ENCODE measurements around the gene RFT1.

The RFT1 gene

DNA sequence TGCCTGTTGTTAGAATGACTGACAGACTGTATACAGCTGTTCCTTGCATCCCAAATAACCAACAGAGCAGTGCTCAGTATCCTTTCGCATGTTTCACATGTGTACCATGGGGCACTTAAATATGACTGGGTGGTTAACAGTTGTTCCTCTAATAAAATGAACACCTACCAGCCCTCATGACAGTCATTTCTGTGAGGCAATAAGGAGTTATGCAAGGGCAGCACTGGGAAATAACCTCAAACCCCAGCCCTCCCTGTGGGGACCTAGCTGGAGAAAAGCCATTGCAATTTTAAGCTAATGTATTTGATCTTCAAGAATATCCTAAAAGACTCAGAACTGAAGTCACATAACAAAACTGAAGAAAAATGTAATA lies 7.3 kb downstream of the RFT1 start:
- H3K4me1 ChIP-seq, result no peaks in the 10 kb centered on the region
- peaks cover 77 to 83% (median 78%) of the 10 kb centered on the region in 3 donors for H3K36me3 ChIP-seq
- H3K27ac ChIP-seq, result no peak overlapping the region
- intact Hi-C loops (cut with DNase I; ENCODE audit: low total_unique reads), result no loop called here
- no peaks in the 10 kb centered on the region for H3K9me3 ChIP-seq
- no peak overlapping the region for H3K4me3 ChIP-seq
- TF ChIP-seq, protein P1, sequence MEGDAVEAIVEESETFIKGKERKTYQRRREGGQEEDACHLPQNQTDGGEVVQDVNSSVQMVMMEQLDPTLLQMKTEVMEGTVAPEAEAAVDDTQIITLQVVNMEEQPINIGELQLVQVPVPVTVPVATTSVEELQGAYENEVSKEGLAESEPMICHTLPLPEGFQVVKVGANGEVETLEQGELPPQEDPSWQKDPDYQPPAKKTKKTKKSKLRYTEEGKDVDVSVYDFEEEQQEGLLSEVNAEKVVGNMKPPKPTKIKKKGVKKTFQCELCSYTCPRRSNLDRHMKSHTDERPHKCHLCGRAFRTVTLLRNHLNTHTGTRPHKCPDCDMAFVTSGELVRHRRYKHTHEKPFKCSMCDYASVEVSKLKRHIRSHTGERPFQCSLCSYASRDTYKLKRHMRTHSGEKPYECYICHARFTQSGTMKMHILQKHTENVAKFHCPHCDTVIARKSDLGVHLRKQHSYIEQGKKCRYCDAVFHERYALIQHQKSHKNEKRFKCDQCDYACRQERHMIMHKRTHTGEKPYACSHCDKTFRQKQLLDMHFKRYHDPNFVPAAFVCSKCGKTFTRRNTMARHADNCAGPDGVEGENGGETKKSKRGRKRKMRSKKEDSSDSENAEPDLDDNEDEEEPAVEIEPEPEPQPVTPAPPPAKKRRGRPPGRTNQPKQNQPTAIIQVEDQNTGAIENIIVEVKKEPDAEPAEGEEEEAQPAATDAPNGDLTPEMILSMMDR (IDR thresholded peaks at IDR 0.05), result no peak
- DNase-seq, result no peak
- no peaks in the 10 kb centered on the region for H3K27me3 ChIP-seq

DNA sequence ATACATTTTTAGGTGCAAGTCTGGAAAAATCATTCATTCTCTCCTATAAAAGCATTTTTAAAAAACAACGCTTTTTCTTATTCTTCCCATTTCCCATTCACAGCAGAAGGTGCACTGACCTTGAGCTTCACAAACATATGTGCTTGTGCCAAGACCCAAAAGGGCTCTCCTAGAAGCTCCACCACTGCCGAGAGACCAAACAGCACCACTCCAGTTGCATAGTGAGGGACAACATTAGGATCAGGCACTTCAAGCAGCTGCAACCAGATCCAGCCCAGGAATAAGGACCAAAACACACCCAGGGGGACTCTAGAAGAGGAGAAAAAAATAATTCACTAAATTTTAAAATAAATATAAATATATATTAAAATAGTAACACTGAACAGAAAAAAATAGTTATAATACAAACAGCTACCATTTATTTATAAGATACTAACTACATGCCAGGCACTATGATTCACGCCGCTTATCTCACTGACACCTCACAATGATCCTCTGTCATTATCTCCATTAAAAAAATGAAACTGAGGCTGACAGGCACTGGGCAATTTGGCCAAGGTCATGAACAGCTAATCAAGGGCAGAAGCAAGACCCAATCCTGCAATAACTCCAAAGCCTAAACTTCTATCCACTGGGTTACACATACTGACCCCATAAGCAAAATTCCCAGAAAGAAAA lies 7.8 kb downstream of the RFT1 start:
- Histone ChIP-seq H3K4me1 (no peaks in the 10 kb centered on the region), H3K4me3 (no peak overlapping the region), H3K27me3 (no peaks in the 10 kb centered on the region), H3K27ac (no peak overlapping the region), H3K9me3 (no peaks in the 10 kb centered on the region), H3K36me3 (peaks cover 83 to 89% (median 83%) of the 10 kb centered on the region in 3 donors)
- no peak for DNase-seq
- intact Hi-C loops (cut with DNase I; ENCODE audit: low total_unique reads), result no loop called here
- TF ChIP-seq, protein P1 (IDR thresholded peaks at IDR 0.05), result no peak

DNA sequence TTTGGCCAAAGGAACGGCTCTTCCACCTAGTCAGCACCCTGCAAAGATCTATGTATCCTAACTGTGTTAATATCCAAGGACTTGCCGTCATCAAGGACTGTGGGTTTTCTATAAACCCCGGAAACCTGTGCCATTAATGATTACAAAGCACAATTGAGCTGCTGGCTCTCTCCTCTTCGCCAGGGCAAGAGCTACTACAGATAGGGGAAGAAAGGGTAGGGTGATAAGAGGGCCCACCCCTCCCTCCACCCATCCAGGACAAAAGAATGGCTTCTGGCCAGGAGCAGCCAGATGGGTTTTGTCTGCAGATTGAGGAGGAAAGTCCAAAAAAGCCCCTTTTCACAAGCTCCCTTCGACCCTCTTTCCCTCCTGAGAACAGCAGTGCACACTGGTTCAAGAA lies 9.9 kb downstream of the RFT1 start:
- Histone ChIP-seq H3K36me3 (peaks cover 84 to 98% (median 96%) of the 10 kb centered on the region in 3 donors), H3K27me3 (no peaks in the 10 kb centered on the region), H3K9me3 (no peaks in the 10 kb centered on the region), H3K4me1 (no peaks in the 10 kb centered on the region), H3K4me3 (no peak overlapping the region), H3K27ac (no peak overlapping the region)
- DNase-seq, result no peak
- intact Hi-C loops (cut with DNase I; ENCODE audit: low total_unique reads), result no loop called here
- TF ChIP-seq, protein P1 (IDR thresholded peaks at IDR 0.05), result no peak

DNA sequence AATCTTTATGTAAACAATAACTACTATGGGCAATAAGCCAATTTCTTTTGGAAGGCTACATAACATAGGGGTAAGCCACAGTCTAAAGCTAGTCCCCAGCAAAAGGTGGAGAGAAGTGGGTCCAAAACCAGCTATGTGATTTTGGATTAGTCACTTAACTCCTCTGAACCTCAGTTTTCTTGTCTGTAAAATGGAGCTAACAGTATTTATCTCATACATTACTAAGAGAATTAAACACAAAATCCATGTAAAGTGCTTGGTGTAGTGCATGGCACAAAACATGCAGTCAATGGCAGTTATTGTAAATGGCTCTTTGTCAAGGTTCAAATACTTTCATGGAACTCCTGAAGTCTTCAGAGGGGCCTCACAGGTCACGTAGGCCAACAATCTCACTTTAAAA lies 13.3 kb downstream of the RFT1 start:
- no peak overlapping the region for H3K4me3 ChIP-seq
- H3K9me3 ChIP-seq, result no peaks in the 10 kb centered on the region
- H3K4me1 ChIP-seq, result no peaks in the 10 kb centered on the region
- intact Hi-C loops (cut with DNase I; ENCODE audit: low total_unique reads), result no loop called here
- DNase-seq, result no peak
- peaks cover 51 to 78% (median 63%) of the 10 kb centered on the region in 3 donors for H3K36me3 ChIP-seq
- H3K27me3 ChIP-seq, result no peaks in the 10 kb centered on the region
- TF ChIP-seq, protein P1 (IDR thresholded peaks at IDR 0.05), result no peak
- no peak overlapping the region for H3K27ac ChIP-seq

DNA sequence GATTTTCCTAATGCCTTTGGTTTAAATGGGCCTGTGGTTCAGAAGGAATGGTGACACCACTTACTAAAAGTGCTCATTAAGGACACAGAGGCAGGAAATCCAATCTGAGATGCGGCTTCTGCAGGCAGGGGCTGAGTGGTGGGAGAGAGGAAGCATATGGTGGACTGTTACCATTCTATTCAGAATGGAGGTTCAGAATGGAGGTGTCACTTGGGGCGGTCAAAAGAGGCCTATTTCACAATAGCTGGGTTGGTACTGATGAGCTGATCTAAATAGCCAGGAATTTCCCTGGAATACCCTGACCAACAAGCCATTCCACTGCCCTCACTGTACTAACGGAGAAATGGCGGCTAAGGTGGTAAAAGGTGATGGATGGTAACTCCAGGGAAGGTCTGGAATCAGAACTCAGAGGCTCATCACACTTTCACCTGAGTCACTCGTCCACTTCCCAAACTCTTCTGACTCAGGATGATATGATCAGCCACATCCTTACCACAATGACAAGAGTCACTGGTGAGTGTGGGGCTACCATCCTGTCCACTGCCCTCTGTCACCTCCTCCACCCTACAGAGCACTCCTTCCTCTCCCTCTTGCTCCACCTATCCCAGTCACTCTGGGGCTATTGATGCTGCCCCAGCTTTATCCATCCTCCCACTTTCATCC lies 15.7 kb downstream of the RFT1 start:
- Histone ChIP-seq H3K27ac (no peak overlapping the region), H3K27me3 (no peaks in the 10 kb centered on the region), H3K4me3 (no peak overlapping the region), H3K4me1 (no peaks in the 10 kb centered on the region), H3K36me3 (peaks cover 41 to 73% (median 45%) of the 10 kb centered on the region in 3 donors), H3K9me3 (no peaks in the 10 kb centered on the region)
- intact Hi-C loops (cut with DNase I; ENCODE audit: low total_unique reads), result loop anchor here (2.0 kb wide), 1 partner anchor 82 kb away; no protein-coding TSS in a partner anchor
- DNase-seq, result no peak
- TF ChIP-seq, protein P1 (IDR thresholded peaks at IDR 0.05), result no peak
